ENCODE results near the gene FANCE.

FANCE gene

GRCh38 chr6:35486005-35486925 is 34.1 kb downstream of the FANCE start:
- DNase-seq, result no peak

- no peak for DNase-seq
These were observed 35.7 kb downstream of the FANCE start for GRCh38 chr6:35487658-35488516.

- DNase-seq, result no peak
These were observed 36.4 kb downstream of the FANCE start for GRCh38 chr6:35488517-35488862.

GRCh38 chr6:35489066-35489465 is 36.9 kb downstream of the FANCE start:
- DNase-seq, result no peak

GRCh38 chr6:35489995-35490791 is 38.1 kb downstream of the FANCE start:
- no peak for DNase-seq

DNA sequence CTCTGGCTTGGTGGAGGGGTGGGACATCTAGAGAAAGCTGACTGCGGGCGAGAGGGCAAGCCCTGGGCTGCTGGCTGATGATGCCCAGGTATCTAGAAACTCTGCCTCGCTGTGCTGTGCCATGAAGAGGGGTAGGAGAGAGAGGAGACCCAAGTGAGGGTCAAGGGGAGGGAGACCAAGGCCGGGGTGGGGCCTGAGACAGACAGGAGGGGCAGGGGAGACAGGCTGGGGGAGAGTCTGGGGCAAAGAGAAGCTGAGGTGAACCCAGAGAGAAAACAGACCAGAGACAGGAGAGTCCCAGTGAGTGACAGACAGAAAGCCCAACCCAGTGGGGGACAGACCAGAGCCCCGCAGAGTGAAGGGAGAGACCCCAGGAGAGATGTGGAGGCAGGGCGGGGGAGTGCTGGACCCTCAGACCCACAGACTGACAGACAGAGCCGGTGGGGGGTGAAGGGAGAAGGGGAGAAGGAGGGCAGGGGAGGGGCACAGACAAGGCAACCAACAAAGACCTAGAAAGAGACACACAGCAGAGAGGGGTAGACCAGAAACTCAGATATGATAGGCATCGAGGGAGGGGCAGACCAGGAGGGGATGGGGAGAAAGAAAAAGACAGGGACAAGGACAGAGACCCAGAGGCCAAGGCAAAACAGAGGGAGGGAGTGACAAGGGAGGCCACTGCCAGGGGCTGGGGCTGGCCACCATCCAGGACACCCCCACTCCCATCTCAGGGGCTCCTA is 38.9 kb downstream of the FANCE start:
- DNase-seq, result no peak

DNA sequence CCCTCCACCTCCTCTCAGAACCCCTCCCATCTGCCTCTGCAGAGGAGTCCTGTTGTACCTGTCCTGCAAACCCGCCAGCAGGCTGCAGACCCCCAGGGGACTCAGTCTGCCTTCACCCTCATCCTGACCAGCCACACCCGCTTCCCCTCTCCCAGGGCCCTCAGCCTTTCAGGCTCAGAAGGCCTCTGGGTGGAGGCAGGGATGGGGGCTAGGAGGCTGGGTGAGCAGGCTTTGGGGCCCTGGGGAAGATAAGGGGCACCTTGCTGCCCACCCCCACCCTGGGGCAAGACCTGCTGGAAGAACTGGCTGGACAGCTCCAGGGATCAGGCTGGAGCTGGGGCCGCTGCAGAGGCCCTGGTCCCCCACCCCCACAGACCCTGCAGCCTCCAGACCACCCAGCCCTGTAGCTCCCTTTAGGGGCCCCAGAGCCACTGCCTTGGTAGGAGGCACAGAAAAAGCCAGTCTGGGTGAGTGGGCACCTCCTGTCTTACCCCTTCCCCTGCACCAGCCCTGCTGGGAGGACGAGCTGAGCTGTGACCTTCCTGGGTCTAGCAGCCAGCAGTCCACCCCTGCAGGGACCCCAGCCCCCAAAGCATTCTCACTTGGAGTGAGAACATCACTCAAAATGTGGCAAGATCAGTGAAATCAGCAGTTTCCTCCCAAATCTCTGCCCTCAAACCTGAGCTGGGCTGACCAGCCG is 39.6 kb downstream of the FANCE start:
- DNase-seq, result no peak

DNA sequence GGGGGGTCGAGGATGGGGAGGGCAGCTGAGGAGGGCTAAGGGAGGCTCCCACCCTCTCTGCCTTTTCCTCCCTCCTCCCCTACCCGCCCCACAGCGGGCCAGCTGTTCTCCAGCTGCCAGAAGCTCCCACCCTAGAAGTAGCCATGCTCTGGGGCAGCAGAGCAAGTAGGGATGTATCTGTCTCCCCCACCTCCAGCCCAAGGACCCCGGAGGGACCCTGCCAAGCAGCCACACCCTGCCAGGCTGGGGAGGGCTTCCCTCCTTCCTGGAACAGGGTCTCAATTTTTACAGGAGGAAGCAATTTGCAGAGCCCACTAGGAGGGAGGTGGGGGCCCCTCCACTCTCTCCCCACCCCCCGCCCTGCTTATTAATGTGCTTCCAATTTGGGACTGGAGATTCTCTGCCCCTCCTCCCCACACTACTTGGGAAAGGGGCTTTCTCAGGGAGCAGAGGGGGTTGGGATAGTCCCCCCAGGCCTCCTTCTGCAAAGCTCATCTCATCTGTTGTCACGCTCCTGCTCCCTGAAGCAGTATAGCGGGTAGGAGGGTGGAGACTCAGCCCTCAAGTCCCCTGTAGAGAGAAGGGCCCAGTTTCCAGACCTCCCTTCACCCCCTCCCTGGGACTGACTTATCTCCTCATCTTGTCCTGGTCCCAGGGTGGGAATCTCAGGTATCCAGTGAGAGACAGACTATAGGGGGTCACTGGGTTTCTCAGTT is 40.3 kb downstream of the FANCE start:
- no peak for DNase-seq

- no peak for DNase-seq
These were observed 40.8 kb downstream of the FANCE start for GRCh38 chr6:35492974-35493284.

DNA sequence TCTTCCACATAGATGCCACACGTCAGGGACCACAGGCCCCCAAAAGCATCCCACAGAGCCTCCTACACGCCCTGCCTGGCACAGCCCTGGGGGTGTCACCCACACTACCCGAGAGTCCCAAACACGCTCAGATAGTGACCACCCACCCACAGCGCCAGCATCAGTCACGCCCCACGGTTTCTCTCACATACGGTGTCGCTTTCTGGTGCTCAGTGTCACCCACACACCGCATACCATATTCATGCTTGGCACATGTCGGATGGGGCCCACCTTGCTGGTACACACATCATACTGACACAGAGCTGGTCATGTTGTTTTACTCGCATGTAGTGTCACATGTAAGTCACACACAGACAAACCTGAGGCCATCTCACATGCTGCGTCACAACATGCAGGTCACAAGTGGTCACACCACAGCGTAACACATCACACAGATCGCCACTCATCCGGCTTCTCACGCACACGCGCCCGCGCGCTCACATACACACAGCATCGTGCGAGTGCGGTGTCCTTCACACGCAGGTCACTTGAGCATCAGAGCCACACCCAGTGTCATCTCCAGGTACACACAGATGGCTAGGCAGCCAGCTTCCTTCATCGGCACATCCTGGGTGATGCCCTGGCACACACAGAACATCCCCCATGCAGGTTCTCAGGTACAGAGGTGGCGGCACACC is 41.3 kb downstream of the FANCE start:
- DNase-seq, result no peak

- DNase-seq, result no peak
These were observed 42.0 kb downstream of the FANCE start for GRCh38 chr6:35494161-35494563.

- DNase-seq, result no peak
These were observed 43.3 kb downstream of the FANCE start for GRCh38 chr6:35495258-35496035.

DNA sequence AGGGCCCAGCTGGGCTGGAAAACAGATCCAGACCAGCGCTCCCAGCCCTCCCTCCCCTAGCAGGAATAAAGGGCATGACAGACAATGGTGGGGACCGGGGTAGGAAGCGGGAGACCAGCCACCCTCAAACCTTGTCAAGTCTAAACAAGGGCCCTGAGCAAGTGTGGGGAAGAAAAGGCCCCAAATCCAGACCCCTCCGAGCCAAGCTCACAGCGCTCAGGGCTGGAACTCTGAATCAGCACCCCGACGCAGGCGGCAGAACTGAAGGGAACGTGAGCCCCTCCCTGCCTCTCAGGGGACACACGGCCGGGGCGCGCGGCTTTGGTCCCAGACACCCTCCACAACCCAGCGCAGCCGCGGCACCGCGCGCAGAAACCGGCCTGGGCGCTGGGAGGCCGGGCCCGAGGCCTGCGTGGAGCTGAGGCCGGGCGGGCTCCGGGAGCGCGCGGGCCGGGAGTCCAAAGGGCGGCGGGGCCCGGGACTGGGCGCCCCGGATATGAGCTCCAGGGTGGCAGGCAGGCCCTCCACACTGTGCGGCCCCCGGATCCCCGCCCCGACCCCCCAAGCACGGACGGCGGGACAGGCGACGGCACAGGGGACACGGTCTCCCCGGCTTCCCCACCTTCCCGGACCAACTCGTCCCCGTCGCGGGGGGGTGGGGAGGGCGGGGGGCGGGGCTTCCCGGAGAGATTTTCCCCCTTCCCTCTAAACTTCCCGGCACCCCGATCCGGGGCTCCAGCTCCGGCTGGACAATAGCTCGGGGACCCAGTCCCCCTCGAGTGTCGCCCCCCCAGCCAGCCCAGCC is 44.1 kb downstream of the FANCE start:
- DNase-seq, result peak; percentile 34

DNA sequence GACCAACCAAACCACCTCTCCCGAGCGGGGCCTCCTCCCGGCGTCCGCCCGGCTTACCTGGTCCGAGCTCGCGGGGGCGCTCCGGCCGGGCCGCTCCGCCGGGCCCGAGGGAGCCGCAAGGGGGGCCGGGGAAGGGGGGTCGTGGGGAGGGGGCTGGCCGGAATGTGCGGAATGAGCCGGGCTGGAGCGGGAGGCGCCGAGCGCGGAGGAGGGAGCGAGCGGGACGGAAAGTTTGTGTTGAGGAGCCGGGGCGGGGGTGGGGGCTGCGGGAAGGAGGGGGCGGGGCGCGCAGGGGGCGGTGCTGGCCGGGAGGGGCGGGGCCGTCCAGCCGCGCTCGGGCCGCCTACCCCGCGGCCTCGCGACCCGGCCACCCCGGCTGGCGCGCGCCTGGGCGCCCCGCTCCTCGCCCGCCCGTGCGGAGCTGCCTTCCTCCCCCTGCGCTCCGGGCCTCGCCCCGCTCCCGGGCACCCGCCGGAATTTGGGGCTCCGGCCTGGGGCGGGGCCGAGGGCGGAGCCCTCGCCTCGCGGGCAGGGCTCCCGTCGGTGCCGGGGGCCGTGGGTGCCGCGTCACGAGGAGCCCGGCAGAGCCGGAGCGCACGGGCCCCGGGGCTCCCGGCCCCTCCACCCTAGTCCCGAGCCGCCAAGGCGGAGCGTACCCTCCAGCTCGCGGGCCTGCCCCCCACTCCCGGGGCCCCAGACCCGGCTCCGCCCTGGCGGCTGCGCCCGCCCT is 44.9 kb downstream of the FANCE start, which contains the start of gene TEAD3:
Gene TEAD3, minus strand, starts transcription at position 239 of the 730 bp plus-strand sequence.
- DNase-seq, result peak; percentile 66

GRCh38 chr6:35497571-35498421 is 45.7 kb downstream of the FANCE start:
- peak; percentile 38 for DNase-seq

GRCh38 chr6:35498422-35499067 is 46.4 kb downstream of the FANCE start:
- DNase-seq, result no peak

DNA sequence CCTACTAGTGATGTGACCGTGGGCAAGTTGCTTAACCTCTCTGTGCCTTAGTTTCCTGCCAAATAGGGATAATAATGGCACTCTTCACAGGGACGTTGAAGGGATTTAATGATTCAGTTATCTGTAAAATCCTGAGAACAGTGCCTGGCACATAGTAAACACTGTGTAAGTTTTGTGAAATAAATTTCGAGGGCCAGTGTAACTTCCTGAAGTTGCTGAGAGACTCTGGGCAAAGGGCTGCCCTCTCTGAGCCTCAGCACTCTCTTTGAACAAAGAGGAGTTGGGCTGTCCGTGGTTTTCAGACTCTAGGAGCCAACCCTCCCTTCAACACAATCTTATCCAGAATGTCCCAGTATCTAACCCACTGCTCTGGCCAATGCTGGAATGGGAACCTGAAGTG is 47.2 kb downstream of the FANCE start:
- no peak for DNase-seq

Measured in amniotic stem cell (primary cell).